ENCODE results near the gene PROK2.

PROK2 gene

GRCh38 chr3:71815340-71816067 lies 30.6 kb upstream of the PROK2 start:
- TF ChIP-seq CTCF (IDR thresholded peaks at IDR 0.05) (no peak), ZFX (IDR thresholded peaks at IDR 0.05; ENCODE audit: borderline replicate concordance) (no peak)
- H3K27ac ChIP-seq, result no peak overlapping the region

- TF ChIP-seq ZFX (IDR thresholded peaks at IDR 0.05; ENCODE audit: borderline replicate concordance) (no peak), CTCF (IDR thresholded peaks at IDR 0.05) (no peak)
- no peak overlapping the region for H3K27ac ChIP-seq
Measured at GRCh38 chr3:71813704-71814103, 28.8 kb upstream of the PROK2 start.

- no peak overlapping the region for H3K27ac ChIP-seq
- TF ChIP-seq CTCF (IDR thresholded peaks at IDR 0.05), result no peak
- no peak for TF ChIP-seq ZFX (IDR thresholded peaks at IDR 0.05; ENCODE audit: borderline replicate concordance)
Measured at GRCh38 chr3:71813073-71813472, 28.1 kb upstream of the PROK2 start.

- no peak overlapping the region for H3K27ac ChIP-seq
- TF ChIP-seq CTCF (IDR thresholded peaks at IDR 0.05) (no peak), ZFX (IDR thresholded peaks at IDR 0.05; ENCODE audit: borderline replicate concordance) (no peak)
Measured at GRCh38 chr3:71810056-71810455, 25.1 kb upstream of the PROK2 start.

GRCh38 chr3:71809321-71810026 lies 24.5 kb upstream of the PROK2 start:
- no peak overlapping the region for H3K27ac ChIP-seq
- no peak for TF ChIP-seq CTCF (IDR thresholded peaks at IDR 0.05)
- TF ChIP-seq ZFX (IDR thresholded peaks at IDR 0.05; ENCODE audit: borderline replicate concordance), result no peak

- TF ChIP-seq ZFX (IDR thresholded peaks at IDR 0.05; ENCODE audit: borderline replicate concordance) (no peak), CTCF (IDR thresholded peaks at IDR 0.05) (no peak)
- H3K27ac ChIP-seq, result no peak overlapping the region
Measured at GRCh38 chr3:71806736-71807135, 21.8 kb upstream of the PROK2 start.

- no peak overlapping the region for H3K27ac ChIP-seq
- TF ChIP-seq CTCF (IDR thresholded peaks at IDR 0.05), result no peak
- TF ChIP-seq ZFX (IDR thresholded peaks at IDR 0.05; ENCODE audit: borderline replicate concordance), result no peak
Measured at GRCh38 chr3:71805691-71806090, 20.7 kb upstream of the PROK2 start.
